GM10248 (cell line): ENCODE results near the gene ORC1.

ENCODE experiments used
- CTCF ChIA-PET: fragments of 300-600 bp; sonication (Branson Sonifier 250); formaldehyde crosslinking; extraction: SDS; loops from one replicate; lab custom pipeline; 2021; ENCODE audit warnings: antibody characterized with exemption; lab: Yijun Ruan, JAX
- POLR2A ChIA-PET: fragments of 350-650 bp; sonication (Branson Sonifier 250); formaldehyde crosslinking; extraction: SDS; loops from one replicate; lab custom pipeline; 2020; ENCODE audit warnings: antibody characterized with exemption; lab: Yijun Ruan, JAX
- DNase-seq: peaks from one replicate; pipeline ENCODE4 v3.0.0; 2012; ENCODE audit errors: extremely low spot score
- TF ChIP-seq, protein P1 (sequence below): IDR thresholded peaks from 2 replicates; pipeline ENCODE4 v1.5.1; 2012; ENCODE audit warnings: mild to moderate bottlenecking, low read depth; ENCODE audit errors: extremely low read depth, missing control alignments, control extremely low read depth

Gene ORC1

DNA sequence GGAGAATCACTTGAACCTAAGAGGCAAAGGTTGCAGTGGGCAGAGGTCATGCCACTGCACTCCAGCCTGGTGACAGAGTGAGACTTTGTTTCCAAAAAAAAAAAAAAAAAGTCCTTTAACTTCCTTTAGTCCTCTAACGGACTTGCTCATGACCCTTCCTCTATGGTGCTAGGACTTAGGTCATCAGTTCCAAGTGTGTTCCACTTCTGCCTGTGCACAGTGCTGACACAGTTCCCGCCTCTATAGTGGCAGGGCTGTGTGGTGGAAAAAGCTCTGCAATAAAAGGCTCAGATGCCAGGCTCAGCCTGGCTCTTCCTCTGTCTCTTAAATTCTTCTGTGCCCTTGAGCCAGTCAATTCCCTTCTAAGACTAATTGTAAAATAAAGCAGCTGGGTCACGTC, 60.2 kb downstream of the ORC1 start:
- POLR2A ChIA-PET: no interaction called here

DNA sequence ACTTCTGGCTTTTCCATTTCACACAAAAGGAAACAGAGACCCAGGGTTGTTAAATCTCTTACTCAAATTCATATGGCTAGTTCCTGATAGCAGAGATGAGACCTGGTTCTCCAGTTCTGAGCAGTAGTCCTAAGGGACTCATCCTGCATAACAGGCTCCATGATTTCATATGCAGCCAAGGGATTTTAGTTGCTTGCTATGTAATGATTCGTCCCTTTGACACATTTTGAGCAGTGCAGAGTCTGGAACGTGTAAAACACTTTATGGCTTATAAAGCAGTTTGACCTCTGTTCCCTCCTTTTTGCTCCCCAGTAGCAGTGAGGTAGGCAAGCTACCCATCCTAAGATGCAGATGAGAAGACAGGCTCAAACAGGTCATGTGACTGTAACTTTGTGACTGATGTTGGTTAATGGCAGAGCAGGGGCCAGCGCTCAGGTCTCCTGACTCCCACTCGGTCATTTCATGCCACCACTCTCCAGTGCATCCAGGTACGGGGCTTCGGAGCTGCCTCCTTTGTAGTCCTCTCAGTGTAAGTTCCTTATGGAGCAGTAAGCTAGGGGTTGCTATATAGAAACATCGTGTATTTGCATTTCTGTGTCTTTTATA, 62.5 kb downstream of the ORC1 start:
- ChIA-PET CTCF (interaction anchor here (0.7 to 1.4 kb wide), 6 partner anchors 10 to 104 kb away, joined by 3 to 5 read pairs (median 4); no protein-coding TSS in a partner anchor), POLR2A (no interaction called here)
- no peak for DNase-seq
- TF ChIP-seq, protein P1, sequence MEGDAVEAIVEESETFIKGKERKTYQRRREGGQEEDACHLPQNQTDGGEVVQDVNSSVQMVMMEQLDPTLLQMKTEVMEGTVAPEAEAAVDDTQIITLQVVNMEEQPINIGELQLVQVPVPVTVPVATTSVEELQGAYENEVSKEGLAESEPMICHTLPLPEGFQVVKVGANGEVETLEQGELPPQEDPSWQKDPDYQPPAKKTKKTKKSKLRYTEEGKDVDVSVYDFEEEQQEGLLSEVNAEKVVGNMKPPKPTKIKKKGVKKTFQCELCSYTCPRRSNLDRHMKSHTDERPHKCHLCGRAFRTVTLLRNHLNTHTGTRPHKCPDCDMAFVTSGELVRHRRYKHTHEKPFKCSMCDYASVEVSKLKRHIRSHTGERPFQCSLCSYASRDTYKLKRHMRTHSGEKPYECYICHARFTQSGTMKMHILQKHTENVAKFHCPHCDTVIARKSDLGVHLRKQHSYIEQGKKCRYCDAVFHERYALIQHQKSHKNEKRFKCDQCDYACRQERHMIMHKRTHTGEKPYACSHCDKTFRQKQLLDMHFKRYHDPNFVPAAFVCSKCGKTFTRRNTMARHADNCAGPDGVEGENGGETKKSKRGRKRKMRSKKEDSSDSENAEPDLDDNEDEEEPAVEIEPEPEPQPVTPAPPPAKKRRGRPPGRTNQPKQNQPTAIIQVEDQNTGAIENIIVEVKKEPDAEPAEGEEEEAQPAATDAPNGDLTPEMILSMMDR: no peak

More for the DNA sequence above, 60.2 kb downstream of the ORC1 start:
- DNase-seq: no peak
- CTCF ChIA-PET: interaction anchor here (0.6 to 0.8 kb wide), 3 partner anchors 10 to 255 kb away, joined by 3 read pairs; no protein-coding TSS in a partner anchor
- TF ChIP-seq, protein P1: no peak

DNA sequence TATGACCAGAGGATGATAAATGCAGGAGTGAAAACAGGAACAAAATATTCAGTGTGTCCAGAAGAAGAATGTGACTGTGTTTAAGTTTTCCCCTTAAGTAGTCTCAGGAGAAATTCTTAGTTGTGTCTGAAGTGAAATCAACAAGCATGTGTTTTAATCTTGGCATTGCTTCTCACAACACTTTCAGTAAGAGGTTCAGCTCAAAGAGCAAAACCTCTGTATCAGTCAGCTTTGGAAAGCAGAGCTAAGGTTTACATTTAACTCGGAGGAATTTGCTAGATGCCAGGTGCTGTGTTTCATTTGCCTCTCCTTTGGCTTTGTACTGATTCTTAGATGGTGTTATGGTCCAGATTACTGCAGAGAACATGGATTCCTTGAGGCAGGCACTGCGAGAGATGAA, 66.8 kb downstream of the ORC1 start:
- TF ChIP-seq, protein P1: no peak
- no peak for DNase-seq
- ChIA-PET POLR2A (no interaction called here), CTCF (no interaction called here)

DNA sequence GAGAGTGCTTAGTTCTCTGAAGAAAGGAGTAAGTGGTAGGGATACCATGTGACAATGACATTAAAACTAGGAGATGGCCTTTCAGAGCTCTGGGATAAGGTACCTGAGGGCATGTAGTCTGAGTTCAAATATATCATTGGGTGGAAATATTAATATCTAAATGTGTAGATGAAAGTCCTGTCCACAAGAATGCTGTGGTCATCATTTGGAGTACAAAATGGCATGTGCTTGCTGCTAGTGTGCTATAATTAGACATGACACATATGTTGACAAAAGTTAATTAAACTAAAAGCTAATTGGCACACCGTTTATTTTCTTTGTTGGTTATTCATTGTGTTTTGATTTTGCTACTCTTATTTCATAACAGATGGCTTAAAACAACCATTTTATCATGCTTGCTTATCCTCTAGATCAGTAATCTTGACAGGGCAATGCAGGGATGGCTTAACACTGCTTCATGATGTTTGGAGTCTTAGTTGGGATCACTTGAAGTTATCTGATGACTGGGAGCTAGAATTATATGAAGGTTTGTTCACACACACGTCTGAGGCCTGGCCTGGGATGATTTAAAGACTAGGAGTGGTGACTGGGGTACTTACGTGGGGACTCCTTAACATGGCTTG, 69.2 kb downstream of the ORC1 start:
- TF ChIP-seq, protein P1: no peak
- POLR2A ChIA-PET: no interaction called here
- CTCF ChIA-PET: interaction anchor here (1.0 to 1.4 kb wide), 4 partner anchors 9 to 70 kb away, joined by 3 to 4 read pairs (median 4); partner anchors contain the start of genes ORC1 and PRPF38A
- no peak for DNase-seq

DNA sequence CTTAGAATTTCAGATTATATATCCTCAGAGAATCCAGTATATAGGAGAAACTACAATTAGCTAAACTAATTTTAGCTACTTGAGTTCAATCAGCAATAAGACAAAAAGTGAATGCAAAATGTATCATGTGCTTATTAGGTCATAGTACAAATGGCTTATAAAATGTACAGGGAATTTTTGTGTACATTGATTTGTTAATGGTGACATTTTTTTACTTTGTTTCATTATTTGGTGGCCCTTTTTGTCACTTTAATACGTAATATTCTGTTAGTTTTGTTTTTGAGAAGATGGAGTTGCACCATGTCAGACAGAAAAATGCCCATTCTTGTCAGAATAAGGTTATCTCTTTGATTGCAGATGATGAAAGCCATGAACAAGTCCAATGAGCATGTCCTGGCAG, 71.8 kb downstream of the ORC1 start:
- TF ChIP-seq, protein P1: no peak
- ChIA-PET POLR2A (no interaction called here), CTCF (interaction anchor here (0.7 to 3.5 kb wide), 2 partner anchors 9 to 13 kb away, joined by 3 to 10 read pairs; no protein-coding TSS in a partner anchor)
- DNase-seq: no peak

DNA sequence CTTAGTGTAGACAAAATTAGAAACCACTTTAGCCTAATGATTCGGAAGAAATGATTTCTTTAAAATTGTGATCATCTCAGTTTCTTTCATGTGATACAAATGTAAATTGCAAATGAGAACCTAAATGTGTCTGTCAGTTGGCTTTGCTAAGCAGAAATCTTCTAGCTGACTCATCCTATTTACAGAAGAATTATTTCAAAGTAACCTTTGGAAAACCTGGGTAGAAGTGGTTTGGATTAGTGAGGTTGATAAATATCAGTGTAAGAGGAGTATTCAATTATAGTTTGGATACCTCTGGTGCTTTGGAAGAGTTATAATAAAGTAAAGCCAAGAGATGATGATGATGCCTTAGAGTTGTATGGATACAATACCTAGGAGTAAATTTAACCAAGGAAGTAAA, 75.6 kb downstream of the ORC1 start:
- ChIA-PET CTCF (interaction anchor here (1.4 kb wide), 1 partner anchor 20 kb away, joined by 4 read pairs; no protein-coding TSS in a partner anchor), POLR2A (no interaction called here)
- TF ChIP-seq, protein P1: no peak
- no peak for DNase-seq
